Fibroblast of lung (primary cell): ENCODE measurements around the gene ZNF594. TPM values are rescaled to one million over a fixed set of nuclear protein-coding genes. Genes with fewer than 3 reads are reported as not detected.
"Not testable (repeated sequence)": the region's sequence is repeated elsewhere in the genome, so short reads cannot be mapped to it uniquely, and the experiment has no call there.

Experiments
- DNase-seq, 2 donors: peaks; one replicate each; pipeline versions ENCODE4 v3.0.0 to v3.0.0-alpha.2; 2010; ENCODE audit warnings: low read depth in 2 of 2
- H2AFZ ChIP-seq: 2 replicates; pipeline ENCODE4 v1.5.1; 2012; ENCODE audit warnings: low read length, control low read depth, inconsistent platforms
- H3K27ac ChIP-seq: 2 replicates; pipeline ENCODE4 v1.5.1; 2011; ENCODE audit warnings: low read length, control low read depth; ENCODE audit not compliant: insufficient read depth
- H3K27me3 ChIP-seq: 2 replicates; pipeline ENCODE4 v1.5.1; 2011; ENCODE audit warnings: mild to moderate bottlenecking, low read length; ENCODE audit not compliant: control insufficient read depth, insufficient read depth
- H3K36me3 ChIP-seq: 2 replicates; pipeline ENCODE4 v1.5.1; 2011; ENCODE audit warnings: low read length; ENCODE audit not compliant: control insufficient read depth, insufficient read depth
- H3K4me1 ChIP-seq: 2 replicates; pipeline ENCODE4 v1.5.1; 2011; ENCODE audit warnings: low read length; ENCODE audit not compliant: control insufficient read depth, insufficient read depth; ENCODE audit errors: extremely low read depth
- H3K4me2 ChIP-seq: 2 replicates; pipeline ENCODE4 v1.5.1; 2011; ENCODE audit warnings: low read length, control low read depth; ENCODE audit not compliant: insufficient read depth; ENCODE audit errors: extremely low read depth
- H3K4me3 ChIP-seq, 4 experiments: fragments of 200-600 bp in 1 of 4; sonication (generic) in 1 of 4; replicated peaks in 1 of 4; 2 replicates each; pipeline ENCODE4 v1.5.1; 2011 to 2016; ENCODE audit warnings: low read length in 4 of 4, low read depth in 3 of 4, mild to moderate bottlenecking in 3 of 4, control low read depth in 2 of 4, inconsistent platforms in 1 of 4, mixed read lengths in 1 of 4; ENCODE audit not compliant: insufficient read depth in 1 of 4; ENCODE audit errors: control extremely low read depth in 1 of 4
- H3K79me2 ChIP-seq: 2 replicates; pipeline ENCODE4 v1.5.1; 2012; ENCODE audit warnings: mild to moderate bottlenecking, low read length, inconsistent platforms; ENCODE audit not compliant: control insufficient read depth, insufficient read depth
- H3K9ac ChIP-seq: 2 replicates; pipeline ENCODE4 v1.5.1; 2011; ENCODE audit warnings: mild to moderate bottlenecking, low read length, control low read depth; ENCODE audit not compliant: insufficient read depth
- H3K9me3 ChIP-seq: 2 replicates; pipeline ENCODE4 v1.5.1; 2012; ENCODE audit warnings: low read depth, low read length; ENCODE audit not compliant: control insufficient read depth, insufficient read depth
- H4K20me1 ChIP-seq: 2 replicates; pipeline ENCODE4 v1.5.1; 2011; ENCODE audit warnings: low read length; ENCODE audit not compliant: control insufficient read depth, insufficient read depth; ENCODE audit errors: extremely low read depth
- EZH2 ChIP-seq: IDR thresholded peaks from 2 replicates; pipeline ENCODE4 v1.5.1; 2012; ENCODE audit warnings: low read length, control low read depth, mild to moderate bottlenecking; ENCODE audit errors: missing control alignments
- polyA plus RNA-seq, 2 donors: library from polyadenylated mRNA; depleted of rRNA in 1 of 2; stranded (reverse) in 1 of 2; unstranded in 1 of 2; fragments of >200 nt; gene quantifications; 2 replicates each; pipeline ENCODE4 v1.2.1, GENCODE V29; 2011 to 2012; ENCODE audit warnings: missing spikeins in 1 of 2
- total RNA-seq: library from RNA; depleted of rRNA; stranded (reverse); fragments of >200 nt; gene quantifications from 2 replicates; pipeline ENCODE4 v1.2.1, GENCODE V29; 2014
- TF ChIP-seq, protein P1 (sequence below), 2 donors: IDR thresholded peaks in 1 of 2; conservative IDR thresholded peaks in 1 of 2; 1 replicate in 1 of 2; 2 replicates in 1 of 2; pipeline ENCODE4 v1.5.1; 2011 to 2012; ENCODE audit warnings: low read length in 2 of 2, control low read depth in 1 of 2, inconsistent platforms in 1 of 2, low read depth in 1 of 2, mild to moderate bottlenecking in 1 of 2

Gene ZNF594
- total and polyA plus RNA-seq, 2 donors (not counting 1 experiment from before 2014, with no cell fraction given), result 2.9 to 8.3 TPM

GRCh38 chr17:5133311-5133710 lies 58.4 kb downstream of the ZNF594 start:
- H4K20me1 ChIP-seq, result no peaks in the 10 kb centered on the region
- no peak overlapping the region for H3K4me3 ChIP-seq
- no peak overlapping the region for H3K4me2 ChIP-seq
- H3K79me2 ChIP-seq, result no peaks in the 10 kb centered on the region
- H3K36me3 ChIP-seq, result no peaks in the 10 kb centered on the region
- DNase-seq, result no peak
- no peak overlapping the region for H3K9ac ChIP-seq
- no peaks in the 10 kb centered on the region for H3K4me1 ChIP-seq
- no peaks in the 10 kb centered on the region for H3K9me3 ChIP-seq
- TF ChIP-seq EZH2, result no peak
- TF ChIP-seq, protein P1, sequence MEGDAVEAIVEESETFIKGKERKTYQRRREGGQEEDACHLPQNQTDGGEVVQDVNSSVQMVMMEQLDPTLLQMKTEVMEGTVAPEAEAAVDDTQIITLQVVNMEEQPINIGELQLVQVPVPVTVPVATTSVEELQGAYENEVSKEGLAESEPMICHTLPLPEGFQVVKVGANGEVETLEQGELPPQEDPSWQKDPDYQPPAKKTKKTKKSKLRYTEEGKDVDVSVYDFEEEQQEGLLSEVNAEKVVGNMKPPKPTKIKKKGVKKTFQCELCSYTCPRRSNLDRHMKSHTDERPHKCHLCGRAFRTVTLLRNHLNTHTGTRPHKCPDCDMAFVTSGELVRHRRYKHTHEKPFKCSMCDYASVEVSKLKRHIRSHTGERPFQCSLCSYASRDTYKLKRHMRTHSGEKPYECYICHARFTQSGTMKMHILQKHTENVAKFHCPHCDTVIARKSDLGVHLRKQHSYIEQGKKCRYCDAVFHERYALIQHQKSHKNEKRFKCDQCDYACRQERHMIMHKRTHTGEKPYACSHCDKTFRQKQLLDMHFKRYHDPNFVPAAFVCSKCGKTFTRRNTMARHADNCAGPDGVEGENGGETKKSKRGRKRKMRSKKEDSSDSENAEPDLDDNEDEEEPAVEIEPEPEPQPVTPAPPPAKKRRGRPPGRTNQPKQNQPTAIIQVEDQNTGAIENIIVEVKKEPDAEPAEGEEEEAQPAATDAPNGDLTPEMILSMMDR (conservative IDR thresholded peaks at IDR 0.05 in 1 of 2, IDR thresholded peaks at IDR 0.05 in 1 of 2; ENCODE audit: low read depth in 1 of 2, low read length in 2 of 2), result no peak
- H3K27me3 ChIP-seq, result no peaks in the 10 kb centered on the region
- H3K27ac ChIP-seq, result no peak overlapping the region
- no peak overlapping the region for H2AFZ ChIP-seq

- not testable (repeated sequence) for H4K20me1 ChIP-seq, H3K4me1 ChIP-seq, H3K4me2 ChIP-seq, H2AFZ ChIP-seq, H3K36me3 ChIP-seq, H3K27ac ChIP-seq, DNase-seq, H3K27me3 ChIP-seq, H3K9me3 ChIP-seq, H3K4me3 ChIP-seq, H3K9ac ChIP-seq, H3K79me2 ChIP-seq
Observed at GRCh38 chr17:5132503-5133225, 59.0 kb downstream of the ZNF594 start.

- not testable (repeated sequence) for H3K27ac ChIP-seq, H3K4me2 ChIP-seq, H3K27me3 ChIP-seq, H3K4me1 ChIP-seq, H3K9ac ChIP-seq, H3K36me3 ChIP-seq, H3K9me3 ChIP-seq, H3K4me3 ChIP-seq, H3K79me2 ChIP-seq, DNase-seq, H4K20me1 ChIP-seq, H2AFZ ChIP-seq
Observed at GRCh38 chr17:5131799-5132502, 59.7 kb downstream of the ZNF594 start.

GRCh38 chr17:5131146-5131715 lies 60.4 kb downstream of the ZNF594 start:
- Histone ChIP-seq H3K4me2 (no peak overlapping the region), H3K27ac (no peak overlapping the region), H3K4me1 (no peaks in the 10 kb centered on the region), H2AFZ (no peak overlapping the region), H3K36me3 (no peaks in the 10 kb centered on the region), H4K20me1 (no peaks in the 10 kb centered on the region), H3K9ac (no peak overlapping the region), H3K27me3 (no peaks in the 10 kb centered on the region), H3K4me3 (no peak overlapping the region), H3K79me2 (no peaks in the 10 kb centered on the region), H3K9me3 (no peaks in the 10 kb centered on the region)
- TF ChIP-seq, protein P1 (conservative IDR thresholded peaks at IDR 0.05 in 1 of 2, IDR thresholded peaks at IDR 0.05 in 1 of 2; ENCODE audit: low read depth in 1 of 2, low read length in 2 of 2), result no peak
- no peak for TF ChIP-seq EZH2
- DNase-seq, result no peak

DNA sequence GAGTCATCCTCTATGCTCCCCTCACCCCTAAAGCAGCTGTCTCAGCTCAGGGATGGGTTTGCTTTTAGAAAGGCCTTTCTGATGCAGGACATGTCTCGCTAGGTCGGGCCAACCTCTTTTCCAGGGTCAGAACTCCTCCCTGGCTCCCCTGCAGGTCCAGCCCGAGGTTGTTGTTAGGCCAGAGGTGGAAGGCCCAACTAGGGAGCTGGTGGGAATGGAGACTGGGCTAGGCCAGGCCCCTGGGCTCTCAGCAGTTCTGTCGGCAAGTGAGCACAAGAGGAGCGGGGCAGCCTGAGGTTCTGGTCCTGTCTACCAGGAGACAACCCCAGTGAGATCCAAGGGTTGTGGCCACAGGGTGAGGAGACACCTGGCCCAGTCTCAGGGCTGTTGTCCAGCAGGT lies 61.0 kb downstream of the ZNF594 start:
- not testable (repeated sequence) for H3K4me2 ChIP-seq, H3K4me3 ChIP-seq, DNase-seq, H3K27ac ChIP-seq, H4K20me1 ChIP-seq, H3K27me3 ChIP-seq, H3K9me3 ChIP-seq, H2AFZ ChIP-seq, H3K79me2 ChIP-seq, H3K9ac ChIP-seq, H3K4me1 ChIP-seq, H3K36me3 ChIP-seq
